NCI-H526 (cell line): ENCODE data around the gene PKP1.

Experiments used
- DNase-seq, 2 experiments: peaks; one replicate each; lab custom pipeline; 2025; lab: John Stamatoyannopoulos, UW

Gene PKP1

GRCh38 chr1:201310251-201310985, 27.1 kb downstream of the PKP1 start:
- DNase-seq, result no peak

- DNase-seq, result no peak
Observed at GRCh38 chr1:201310986-201311355, 27.7 kb downstream of the PKP1 start.

DNA sequence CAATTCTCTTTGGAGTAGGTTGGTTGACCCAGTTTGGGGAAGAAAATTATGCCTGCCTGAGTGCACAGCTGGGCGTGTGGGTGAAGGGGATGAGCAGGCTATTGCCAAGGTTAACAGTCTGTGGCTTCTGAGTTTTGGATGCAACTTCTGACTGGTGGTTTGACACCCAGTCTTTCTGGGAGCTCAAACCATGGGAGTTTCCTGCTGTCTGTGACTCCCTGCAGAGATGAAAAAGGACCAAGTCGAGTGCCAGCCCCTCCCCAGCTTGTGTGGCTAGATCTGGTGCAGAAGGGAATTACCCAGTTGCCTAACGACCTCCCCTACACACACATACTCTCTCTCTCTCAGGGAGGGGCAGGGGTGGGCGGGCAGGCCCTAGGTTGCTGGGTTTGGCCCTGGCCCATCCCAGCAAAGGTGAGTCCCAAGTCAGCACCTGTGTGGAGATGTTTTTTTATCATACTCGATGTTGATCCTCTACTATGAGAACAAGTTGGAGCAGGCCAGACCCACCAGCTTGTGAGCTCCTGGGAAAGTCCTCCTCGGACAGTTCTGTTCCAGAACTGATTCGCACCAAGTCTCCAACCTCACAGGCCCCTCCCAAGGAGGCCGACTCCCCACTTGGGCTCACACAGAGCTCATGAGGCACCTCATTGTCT, 28.2 kb downstream of the PKP1 start:
- DNase-seq, result no peak

- no peak for DNase-seq
Observed at GRCh38 chr1:201312298-201312697, 29.0 kb downstream of the PKP1 start.

GRCh38 chr1:201313086-201313485, 29.8 kb downstream of the PKP1 start:
- no peak for DNase-seq

GRCh38 chr1:201316556-201316955, 33.2 kb downstream of the PKP1 start:
- no peak for DNase-seq

DNA sequence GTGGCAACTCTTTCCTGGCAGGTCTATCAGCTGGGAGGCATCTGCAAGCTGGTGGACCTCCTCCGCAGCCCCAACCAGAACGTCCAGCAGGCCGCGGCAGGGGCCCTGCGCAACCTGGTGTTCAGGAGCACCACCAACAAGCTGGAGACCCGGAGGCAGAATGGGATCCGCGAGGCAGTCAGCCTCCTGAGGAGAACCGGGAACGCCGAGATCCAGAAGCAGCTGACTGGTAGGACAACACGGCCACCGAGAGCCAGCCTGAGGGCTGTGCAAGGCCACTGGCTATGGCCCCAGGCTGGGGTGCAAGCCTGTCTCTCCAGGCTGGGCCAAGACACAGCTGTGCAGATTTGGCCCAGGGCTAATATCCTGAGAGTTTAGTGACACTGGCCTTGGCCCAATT, 34.2 kb downstream of the PKP1 start:
- no peak for DNase-seq

- DNase-seq, result no peak
Observed at GRCh38 chr1:201318504-201319340, 35.4 kb downstream of the PKP1 start.

DNA sequence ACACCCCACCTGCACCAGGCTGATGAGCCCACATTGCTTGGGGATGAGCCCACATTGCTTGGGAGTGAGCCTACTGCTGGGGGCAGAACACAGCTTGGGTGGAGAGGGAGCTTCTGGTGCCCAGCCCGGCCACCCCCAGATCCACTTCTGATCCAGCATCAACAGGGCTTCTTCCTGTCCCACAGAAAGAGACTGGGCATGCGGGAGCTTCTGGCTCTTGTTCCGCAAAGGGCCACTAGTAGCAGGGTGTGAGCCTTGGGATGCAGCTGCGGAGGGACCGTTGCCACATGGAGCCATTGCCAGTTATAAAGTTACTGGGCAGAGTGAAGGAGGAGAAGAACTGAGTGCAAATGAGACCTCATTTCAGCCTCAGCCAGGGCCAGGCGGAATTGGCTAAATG, 36.3 kb downstream of the PKP1 start:
- DNase-seq, result no peak

GRCh38 chr1:201320168-201320788, 37.0 kb downstream of the PKP1 start:
- DNase-seq, result no peak

DNA sequence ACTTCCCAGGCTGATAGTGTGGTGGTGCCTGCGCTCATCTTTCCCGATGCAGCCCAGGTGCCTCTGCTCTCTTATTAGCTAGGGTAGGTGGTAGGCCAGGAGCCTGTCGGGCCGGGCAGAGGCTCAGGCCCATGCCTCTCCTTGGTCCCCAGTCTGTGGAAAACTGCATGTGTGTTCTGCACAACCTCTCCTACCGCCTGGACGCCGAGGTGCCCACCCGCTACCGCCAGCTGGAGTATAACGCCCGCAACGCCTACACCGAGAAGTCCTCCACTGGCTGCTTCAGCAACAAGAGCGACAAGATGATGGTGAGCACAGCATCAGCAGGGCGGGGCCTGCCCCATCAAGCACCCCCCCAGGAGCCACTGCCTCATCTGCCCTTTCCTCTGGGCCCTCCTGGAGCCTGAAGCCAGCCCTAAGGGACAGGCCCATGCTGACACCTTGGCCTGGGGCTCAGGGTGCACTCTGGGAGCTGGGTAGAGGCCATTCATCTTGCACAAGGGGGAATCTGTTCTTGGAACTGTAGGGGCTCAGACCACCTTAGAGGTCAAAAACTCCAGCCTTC, 38.6 kb downstream of the PKP1 start:
- no peak for DNase-seq

DNA sequence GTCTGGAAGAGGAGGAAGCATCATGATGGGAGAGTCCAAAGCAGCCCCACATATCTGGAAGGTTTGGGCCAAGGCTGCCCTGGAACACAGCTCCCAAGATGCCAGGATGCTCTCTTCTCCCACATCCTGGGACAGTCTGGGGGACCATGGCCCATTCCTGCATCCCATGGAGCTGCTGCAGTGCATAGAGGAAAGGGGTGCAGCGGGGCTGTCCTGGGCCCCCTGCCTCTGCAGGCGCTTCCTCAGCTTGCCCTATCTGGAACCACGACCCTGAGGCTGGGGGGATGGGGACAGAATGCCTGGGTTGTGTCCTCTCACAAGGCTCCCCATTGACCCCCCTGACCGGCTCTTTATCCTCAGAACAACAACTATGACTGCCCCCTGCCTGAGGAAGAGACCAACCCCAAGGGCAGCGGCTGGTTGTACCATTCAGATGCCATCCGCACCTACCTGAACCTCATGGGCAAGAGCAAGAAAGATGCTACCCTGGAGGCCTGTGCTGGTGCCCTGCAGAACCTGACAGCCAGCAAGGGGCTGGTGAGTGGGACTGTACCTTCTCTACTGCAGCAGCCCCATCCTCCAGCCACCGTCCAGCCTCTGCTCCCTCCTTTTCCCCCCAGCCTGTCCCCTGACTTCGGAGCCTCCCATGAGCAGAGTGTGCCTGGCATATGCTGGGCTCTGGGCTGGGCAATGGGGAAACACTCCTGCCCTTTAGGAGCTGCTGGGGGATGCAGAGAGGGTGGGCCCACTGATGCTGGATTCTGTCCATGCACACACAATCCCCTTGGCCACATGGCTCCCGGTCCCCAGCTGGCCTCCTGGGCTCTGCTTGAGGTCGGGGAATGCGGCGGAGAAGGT, 39.6 kb downstream of the PKP1 start:
- DNase-seq, result no peak

DNA sequence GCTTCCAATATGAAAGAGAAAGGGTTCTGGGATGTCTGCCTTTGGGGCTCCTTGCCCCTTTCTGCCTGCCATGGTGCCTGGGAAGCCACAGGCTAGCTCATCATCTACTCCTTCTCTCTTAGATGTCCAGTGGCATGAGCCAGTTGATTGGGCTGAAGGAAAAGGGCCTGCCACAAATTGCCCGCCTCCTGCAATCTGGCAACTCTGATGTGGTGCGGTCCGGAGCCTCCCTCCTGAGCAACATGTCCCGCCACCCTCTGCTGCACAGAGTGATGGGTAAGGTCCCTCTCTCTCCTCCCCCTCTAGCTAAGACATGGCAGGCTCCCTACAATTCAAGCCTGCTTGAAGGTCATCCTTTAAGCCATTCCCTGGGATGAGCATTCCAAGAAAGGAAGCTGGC, 41.0 kb downstream of the PKP1 start:
- no peak for DNase-seq

- DNase-seq, result no peak
Observed at GRCh38 chr1:201324821-201325677, 41.7 kb downstream of the PKP1 start.

- no peak for DNase-seq
Observed at GRCh38 chr1:201325678-201326060, 42.4 kb downstream of the PKP1 start.

DNA sequence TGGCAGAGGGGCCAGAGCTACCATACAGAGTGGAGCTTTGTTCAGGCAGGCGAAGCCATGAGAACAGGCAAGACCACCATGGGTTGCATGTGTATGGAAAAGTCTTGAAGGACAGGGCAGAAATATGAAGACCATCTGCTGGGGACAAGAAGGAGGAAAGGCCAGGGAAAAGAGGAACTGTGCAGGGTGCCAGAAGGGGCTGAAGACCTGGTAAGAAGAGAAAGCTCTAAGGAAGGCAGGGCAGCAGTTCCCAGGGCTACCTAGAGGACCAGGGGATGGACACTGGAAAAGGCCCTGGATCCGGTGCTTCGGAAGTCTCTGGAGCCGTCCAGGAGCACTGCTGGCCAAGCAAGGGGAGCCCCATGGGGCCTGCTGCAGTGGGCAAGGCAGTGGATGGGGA, 43.4 kb downstream of the PKP1 start:
- no peak for DNase-seq

DNA sequence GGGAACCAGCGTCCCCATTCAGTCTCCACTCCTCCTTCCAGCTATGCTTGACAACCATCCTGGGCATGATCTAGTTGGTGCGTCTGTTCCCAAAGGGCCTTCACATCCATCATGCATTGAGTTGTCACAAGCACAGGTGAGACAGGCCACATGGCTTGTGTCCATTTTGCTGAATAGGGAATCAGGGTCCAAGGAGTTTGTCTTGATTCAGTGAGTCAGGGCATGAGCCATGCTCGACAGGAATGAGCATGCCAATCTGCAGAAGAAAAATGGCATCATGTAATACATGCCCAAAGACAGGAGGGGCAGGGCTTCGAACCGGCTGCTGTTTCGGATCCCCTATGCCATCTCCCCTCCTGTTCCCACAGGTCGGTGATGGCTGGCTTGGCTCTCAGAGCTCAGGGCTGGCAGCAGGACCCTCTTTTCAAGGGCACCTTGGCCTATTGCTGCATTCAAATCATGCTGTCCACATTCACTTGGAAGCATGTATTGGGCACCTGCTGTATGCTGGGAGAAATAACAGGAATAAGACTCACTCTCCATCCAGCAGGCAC, 44.5 kb downstream of the PKP1 start:
- DNase-seq, result no peak

DNA sequence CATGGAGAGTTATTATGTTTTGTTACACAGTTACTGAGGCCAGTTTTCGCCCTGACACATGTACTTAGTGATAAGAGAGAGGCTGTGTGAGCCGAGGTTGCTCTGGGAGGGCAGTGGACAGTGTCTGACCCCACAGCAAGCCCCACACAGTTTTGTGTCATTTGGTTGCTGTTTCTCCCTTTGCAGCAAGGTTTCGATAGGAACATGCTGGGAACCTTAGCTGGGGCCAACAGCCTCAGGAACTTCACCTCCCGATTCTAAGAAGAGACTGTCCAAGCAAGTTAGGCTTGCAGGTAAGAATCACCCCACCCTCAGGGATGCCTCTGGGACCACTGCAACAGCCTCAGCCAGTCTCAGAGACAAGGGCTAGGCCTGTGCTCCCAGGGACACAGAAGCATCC, 45.3 kb downstream of the PKP1 start:
- no peak for DNase-seq

DNA sequence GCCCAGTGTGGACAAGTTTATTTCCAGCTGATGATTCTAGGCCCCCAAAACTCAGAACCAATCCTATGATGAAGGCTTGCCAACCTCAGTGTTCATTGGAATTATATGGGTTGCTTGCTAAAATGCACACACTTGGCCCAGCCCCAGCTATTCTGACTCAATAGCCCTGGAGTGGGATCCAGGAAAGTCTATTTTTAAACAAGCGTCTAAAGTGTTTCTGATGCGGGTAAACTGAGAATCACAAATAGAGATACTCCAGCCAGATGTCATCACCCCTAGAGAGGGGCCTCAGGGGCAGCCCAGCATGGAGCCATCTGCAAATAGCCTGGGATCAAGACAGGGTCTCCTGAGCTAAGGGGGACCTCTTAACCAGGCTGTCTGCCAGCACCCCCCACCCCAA, 46.0 kb downstream of the PKP1 start:
- no peak for DNase-seq

DNA sequence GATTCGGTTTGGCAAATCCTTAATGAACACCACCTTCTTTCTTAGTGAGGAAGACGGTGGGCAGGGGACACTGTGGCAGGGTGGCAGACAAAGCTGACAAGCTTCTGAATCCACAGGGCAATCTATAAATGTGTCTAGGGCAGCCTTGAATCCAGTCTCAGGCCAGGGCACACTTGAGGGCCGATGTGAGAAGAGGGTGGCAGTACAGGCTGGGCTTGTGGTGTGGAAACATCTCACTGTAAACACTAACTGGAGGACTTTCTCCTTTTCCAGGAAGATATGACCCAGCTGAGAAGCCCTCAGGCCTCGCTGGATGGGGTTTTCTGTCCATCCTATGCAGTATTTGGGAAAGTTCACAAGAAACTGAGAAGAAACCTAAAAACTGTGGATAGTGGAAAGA, 46.5 kb downstream of the PKP1 start:
- no peak for DNase-seq
